Smooth muscle cell (in vitro differentiated cells): ENCODE data around the gene TLE4. TPM values are rescaled to one million over a fixed set of nuclear protein-coding genes. Genes with fewer than 3 reads are reported as not detected.

Experiments used
- DNase-seq: peaks from one replicate; lab custom pipeline; 2025; ENCODE audit not compliant: unreplicated experiment; lab: John Stamatoyannopoulos, UW
- H2AFZ ChIP-seq: fragments of 200-600 bp; sonication (generic); 2 replicates; pipeline ENCODE4 v1.6.0; 2016; ENCODE audit warnings: antibody characterized with exemption, low read depth, mild to moderate bottlenecking
- H3F3A ChIP-seq: fragments of 200-600 bp; sonication (generic); 2 replicates; pipeline ENCODE4 v1.6.0; 2017; ENCODE audit warnings: antibody characterized with exemption, low read depth
- H3K27ac ChIP-seq: fragments of 200-600 bp; sonication (generic); 2 replicates; pipeline ENCODE4 v1.5.1; 2016; ENCODE audit warnings: low read depth, mild to moderate bottlenecking
- H3K27me3 ChIP-seq: fragments of 200-600 bp; sonication (generic); 2 replicates; pipeline ENCODE4 v1.6.1; 2016; ENCODE audit warnings: low read depth, mild to moderate bottlenecking
- H3K36me3 ChIP-seq: fragments of 200-600 bp; sonication (generic); 2 replicates; pipeline ENCODE4 v1.5.1; 2016; ENCODE audit warnings: low read depth
- H3K4me1 ChIP-seq: fragments of 200-600 bp; sonication (generic); 2 replicates; pipeline ENCODE4 v1.5.1; 2016; ENCODE audit warnings: low read depth
- H3K4me2 ChIP-seq: fragments of 200-600 bp; sonication (generic); 2 replicates; pipeline ENCODE4 v1.6.0; 2016; ENCODE audit warnings: mild to moderate bottlenecking
- H3K4me3 ChIP-seq: fragments of 200-600 bp; sonication (generic); 2 replicates; pipeline ENCODE4 v1.5.1; 2016; ENCODE audit warnings: mild to moderate bottlenecking
- H3K79me2 ChIP-seq: fragments of 200-600 bp; sonication (generic); 2 replicates; pipeline ENCODE4 v1.6.0; 2016; ENCODE audit warnings: low read depth, mild to moderate bottlenecking
- H3K9ac ChIP-seq: fragments of 200-600 bp; sonication (generic); 2 replicates; pipeline ENCODE4 v1.6.0; 2016; ENCODE audit warnings: low read depth
- H3K9me3 ChIP-seq: fragments of 200-600 bp; sonication (generic); replicated peaks from 2 replicates; pipeline ENCODE4 v1.5.1; 2016; ENCODE audit warnings: low read depth
- H4K20me1 ChIP-seq: fragments of 200-600 bp; sonication (generic); 2 replicates; pipeline ENCODE4 v1.6.0; 2016; ENCODE audit warnings: low read depth
- WGBS: methylation state at CpG from one replicate; pipeline ENCODE4 v1.1.7; 2016; ENCODE audit warnings: low lambda C conversion rate; 5-methylcytosine and 5-hydroxymethylcytosine counted together
- polyA plus RNA-seq: library from polyadenylated mRNA; unstranded; fragments of >200 nt; fragmentation: Nextera tagmentation; extraction: Ambion mirVana; gene quantifications from 2 replicates; pipeline ENCODE4 v1.2.1, GENCODE V29; 2016
- total RNA-seq: library from RNA; depleted of rRNA; stranded (reverse); fragments of >200 nt; gene quantifications from 2 replicates; pipeline ENCODE4 v1.2.3, GENCODE V29; 2014
- TF ChIP-seq, protein P1 (sequence below): fragments of 200-600 bp; sonication (generic); IDR thresholded peaks from 2 replicates; pipeline ENCODE4 v1.5.1; 2017; ENCODE audit warnings: borderline replicate concordance, mild to moderate bottlenecking, antibody characterized with exemption; ENCODE audit not compliant: insufficient read depth, poor library complexity, severe bottlenecking

The TLE4 gene
- total and polyA plus RNA-seq, 2 experiments from 2014 or later, result 31.6 to 74.3 TPM

DNA sequence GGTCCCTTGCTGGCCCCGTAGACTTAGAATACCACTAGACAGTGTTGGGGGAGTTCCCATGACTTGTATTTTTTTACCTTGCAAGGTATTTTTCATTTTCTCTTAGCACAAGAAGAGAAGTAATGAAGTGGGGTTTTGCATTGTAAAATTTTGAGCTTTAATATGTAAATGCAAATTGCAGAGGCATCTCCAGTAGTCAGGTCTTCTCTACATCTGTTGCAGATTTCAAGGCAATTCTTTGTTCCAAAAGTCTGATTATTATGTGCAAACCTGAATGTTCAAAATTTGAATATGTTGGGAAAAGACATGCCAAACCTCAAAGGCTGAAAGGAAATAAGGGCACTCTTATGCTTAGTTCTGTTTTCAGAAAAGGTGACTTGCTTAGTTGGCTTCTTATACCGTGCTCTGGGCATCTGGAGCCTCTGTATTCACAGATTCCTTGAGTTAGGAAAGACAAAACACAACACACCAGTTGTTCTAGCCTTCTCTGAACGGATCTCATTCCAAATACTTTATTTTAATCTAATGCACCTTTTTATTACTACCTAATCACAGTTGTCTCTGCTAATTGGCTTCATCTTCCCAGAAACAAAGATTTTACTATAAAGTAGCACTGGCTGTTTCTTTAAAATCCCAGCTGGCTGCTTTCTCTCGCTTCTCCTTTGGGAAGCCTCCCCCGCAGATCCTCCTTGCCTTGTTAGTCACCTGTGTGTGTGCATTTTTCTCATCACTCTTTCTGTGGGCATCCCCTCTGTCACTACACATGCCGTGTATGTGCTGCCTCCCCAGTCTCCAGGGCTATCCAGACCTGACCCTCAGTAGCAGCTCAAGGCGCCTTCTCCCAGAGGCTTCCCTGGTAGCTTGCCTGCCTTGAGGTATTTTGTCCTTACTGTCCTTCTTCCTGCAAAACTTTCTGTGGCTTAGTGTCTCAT, 138.2 kb downstream of the TLE4 start:
- peaks cover 28% of the 10 kb centered on the region for H3K36me3 ChIP-seq
- H3K9me3 ChIP-seq, result no peaks in the 10 kb centered on the region
- H3K27ac ChIP-seq, result no peak overlapping the region
- no peak overlapping the region for H3K9ac ChIP-seq
- no peak overlapping the region for H3K4me3 ChIP-seq
- H4K20me1 ChIP-seq, result peaks cover 10% of the 10 kb centered on the region
- H3K79me2 ChIP-seq, result no peaks in the 10 kb centered on the region
- TF ChIP-seq, protein P1, sequence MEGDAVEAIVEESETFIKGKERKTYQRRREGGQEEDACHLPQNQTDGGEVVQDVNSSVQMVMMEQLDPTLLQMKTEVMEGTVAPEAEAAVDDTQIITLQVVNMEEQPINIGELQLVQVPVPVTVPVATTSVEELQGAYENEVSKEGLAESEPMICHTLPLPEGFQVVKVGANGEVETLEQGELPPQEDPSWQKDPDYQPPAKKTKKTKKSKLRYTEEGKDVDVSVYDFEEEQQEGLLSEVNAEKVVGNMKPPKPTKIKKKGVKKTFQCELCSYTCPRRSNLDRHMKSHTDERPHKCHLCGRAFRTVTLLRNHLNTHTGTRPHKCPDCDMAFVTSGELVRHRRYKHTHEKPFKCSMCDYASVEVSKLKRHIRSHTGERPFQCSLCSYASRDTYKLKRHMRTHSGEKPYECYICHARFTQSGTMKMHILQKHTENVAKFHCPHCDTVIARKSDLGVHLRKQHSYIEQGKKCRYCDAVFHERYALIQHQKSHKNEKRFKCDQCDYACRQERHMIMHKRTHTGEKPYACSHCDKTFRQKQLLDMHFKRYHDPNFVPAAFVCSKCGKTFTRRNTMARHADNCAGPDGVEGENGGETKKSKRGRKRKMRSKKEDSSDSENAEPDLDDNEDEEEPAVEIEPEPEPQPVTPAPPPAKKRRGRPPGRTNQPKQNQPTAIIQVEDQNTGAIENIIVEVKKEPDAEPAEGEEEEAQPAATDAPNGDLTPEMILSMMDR, result no peak
- H3K4me2 ChIP-seq, result no peak overlapping the region
- H3F3A ChIP-seq, result no peaks in the 10 kb centered on the region
- DNase-seq, result no peak
- no peaks in the 10 kb centered on the region for H3K4me1 ChIP-seq
- no peak overlapping the region for H2AFZ ChIP-seq
- no peaks in the 10 kb centered on the region for H3K27me3 ChIP-seq
- WGBS, result 88% methylated on average over 7 of the region's 7 CpGs

DNA sequence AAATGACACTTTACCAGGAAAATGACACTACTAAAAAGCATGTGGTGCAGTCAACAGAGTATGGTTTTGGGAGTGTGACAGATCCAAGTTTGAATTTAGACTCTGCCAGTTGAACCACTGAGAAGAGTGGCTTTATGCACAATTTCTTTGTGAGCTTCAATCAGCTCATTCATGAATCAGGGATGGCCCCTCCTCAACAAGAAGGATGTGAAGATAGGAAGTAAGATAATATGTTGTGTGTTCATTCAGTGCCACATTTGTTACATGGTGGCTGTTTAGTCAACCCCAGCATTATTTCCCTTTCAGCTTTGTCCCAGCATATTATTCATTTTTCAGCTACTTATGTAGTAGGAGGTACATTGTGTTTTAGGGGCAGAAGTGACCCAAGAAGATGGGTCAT, 140.1 kb downstream of the TLE4 start:
- H2AFZ ChIP-seq, result no peak overlapping the region
- no peak for DNase-seq
- no peak overlapping the region for H3K27ac ChIP-seq
- H3K36me3 ChIP-seq, result peaks cover 13% of the 10 kb centered on the region
- H4K20me1 ChIP-seq, result peaks cover 3% of the 10 kb centered on the region
- no peaks in the 10 kb centered on the region for H3K79me2 ChIP-seq
- TF ChIP-seq, protein P1, result no peak
- no peak overlapping the region for H3K4me2 ChIP-seq
- no peaks in the 10 kb centered on the region for H3K9me3 ChIP-seq
- H3K9ac ChIP-seq, result no peak overlapping the region
- no peaks in the 10 kb centered on the region for H3F3A ChIP-seq
- no peak overlapping the region for H3K4me3 ChIP-seq
- H3K4me1 ChIP-seq, result no peaks in the 10 kb centered on the region
- no peaks in the 10 kb centered on the region for H3K27me3 ChIP-seq

DNA sequence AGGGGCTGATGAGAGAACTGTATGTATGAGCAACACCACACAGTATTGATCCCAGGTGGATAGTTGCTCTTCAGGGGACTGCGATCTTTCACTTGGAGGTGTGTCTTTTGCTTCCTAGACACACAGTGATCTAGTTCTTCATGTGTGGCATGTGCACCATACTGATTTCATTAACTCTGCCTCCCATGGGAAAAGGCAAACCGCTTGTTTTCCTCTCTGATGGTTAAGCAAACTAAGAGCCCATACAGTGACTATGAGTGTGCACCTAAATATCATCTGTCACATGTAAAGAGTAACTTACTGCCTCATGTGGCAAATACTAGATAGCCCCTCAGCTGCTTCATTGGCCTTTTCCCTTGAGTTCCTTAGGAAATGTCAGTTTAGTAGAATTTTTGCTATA, 147.3 kb downstream of the TLE4 start:
- Histone ChIP-seq H3K4me2 (no peak overlapping the region), H3F3A (no peaks in the 10 kb centered on the region), H3K9me3 (no peaks in the 10 kb centered on the region), H3K27ac (no peak overlapping the region), H4K20me1 (peaks cover 3% of the 10 kb centered on the region), H3K27me3 (no peaks in the 10 kb centered on the region), H3K4me1 (no peaks in the 10 kb centered on the region), H3K4me3 (no peak overlapping the region), H3K9ac (no peak overlapping the region), H3K36me3 (peaks cover 19% of the 10 kb centered on the region), H3K79me2 (no peaks in the 10 kb centered on the region), H2AFZ (no peak overlapping the region)
- no peak for DNase-seq
- 98% methylated on average over 2 of the region's 2 CpGs for WGBS
- TF ChIP-seq, protein P1, result no peak

DNA sequence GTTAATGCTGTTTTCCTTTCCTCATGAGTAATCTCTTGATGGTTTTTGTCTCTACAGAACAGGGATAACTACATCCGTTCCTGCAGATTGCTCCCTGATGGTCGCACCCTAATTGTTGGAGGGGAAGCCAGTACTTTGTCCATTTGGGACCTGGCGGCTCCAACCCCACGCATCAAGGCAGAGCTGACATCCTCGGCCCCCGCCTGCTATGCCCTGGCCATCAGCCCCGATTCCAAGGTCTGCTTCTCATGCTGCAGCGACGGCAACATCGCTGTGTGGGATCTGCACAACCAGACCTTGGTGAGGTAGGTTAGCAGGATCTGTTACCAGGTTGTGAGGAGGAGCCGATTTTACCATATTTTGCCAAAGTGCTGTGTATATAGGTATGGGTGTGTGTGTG, 148.2 kb downstream of the TLE4 start:
- peaks cover 22% of the 10 kb centered on the region for H3K36me3 ChIP-seq
- WGBS, result 97% methylated on average over 11 of the region's 11 CpGs
- H4K20me1 ChIP-seq, result no peaks in the 10 kb centered on the region
- TF ChIP-seq, protein P1, result no peak
- no peak for DNase-seq
- H3K27ac ChIP-seq, result no peak overlapping the region
- no peaks in the 10 kb centered on the region for H3F3A ChIP-seq
- peaks cover 2% of the 10 kb centered on the region for H3K4me1 ChIP-seq
- no peak overlapping the region for H3K9ac ChIP-seq
- no peak overlapping the region for H3K4me3 ChIP-seq
- no peaks in the 10 kb centered on the region for H3K79me2 ChIP-seq
- H2AFZ ChIP-seq, result no peak overlapping the region
- H3K27me3 ChIP-seq, result no peaks in the 10 kb centered on the region
- no peaks in the 10 kb centered on the region for H3K9me3 ChIP-seq
- H3K4me2 ChIP-seq, result no peak overlapping the region
